HepG2 (cell line): ENCODE results near the gene ZBTB7A. TPM values are rescaled to one million over a fixed set of nuclear protein-coding genes. Genes with fewer than 3 reads are reported as not detected.

Experiments used
- ATAC-seq: fragments of 200-7000 bp; cut with Tn5 transposase; 3 replicates; pipeline ENCODE4 v1.9.1; 2020; ENCODE audit warnings: mild to moderate bottlenecking, moderate library complexity
- BruUV-seq: library from RNA; stranded (reverse); fragments of 400-500 nt; replicated peaks from 2 replicates; lab custom pipeline; 2021; lab: Mats Ljungman, UMichigan
- CTCF ChIA-PET: fragments of 300-600 bp; formaldehyde crosslinking; extraction: SDS; loops from one replicate; lab custom pipeline; 2021; ENCODE audit warnings: low total read pairs, inconsistent platforms, low intra/inter-chr PET ratio; lab: Yijun Ruan, JAX
- POLR2A ChIA-PET: fragments of 350-600 bp; sonication (Branson Sonifier 250); formaldehyde crosslinking; loops from one replicate; lab custom pipeline; 2020; ENCODE audit warnings: antibody characterized with exemption, inconsistent platforms; lab: Yijun Ruan, JAX
- DNase-seq: peaks from one replicate; pipeline ENCODE4 v3.0.0-alpha.2; 2015; ENCODE audit warnings: low spot score
- FAIRE-seq: peaks from 3 replicates; lab custom pipeline; 2011; peaks lifted over from hg19 to GRCh38; lab: Jason Lieb, UNC
- H2AFZ ChIP-seq: one replicate; pipeline ENCODE4 v1.6.1; 2011; ENCODE audit warnings: low read length, inconsistent platforms
- H3K27ac ChIP-seq: fragments of 300-600 bp; 3 replicates; pipeline ENCODE4 v1.8.0; 2011; ENCODE audit warnings: mixed run types, mild to moderate bottlenecking, mixed read lengths, low read length, inconsistent platforms; ENCODE audit not compliant: insufficient read depth; ENCODE audit errors: extremely low read length
- H3K27me3 ChIP-seq, 2 experiments: fragments of 200-600 bp in 1 of 2; 2 replicates in 1 of 2; 3 replicates in 1 of 2; pipeline versions ENCODE4 v1.6.0 to v1.8.0; 2011; ENCODE audit warnings: low read length in 2 of 2, mild to moderate bottlenecking in 2 of 2, moderate library complexity in 2 of 2, inconsistent platforms in 1 of 2; ENCODE audit not compliant: insufficient read depth in 2 of 2, control insufficient read depth in 1 of 2
- H3K36me3 ChIP-seq, 2 experiments: fragments of 200-600 bp in 1 of 2; replicated peaks in 1 of 2; 2 replicates in 1 of 2; 3 replicates in 1 of 2; pipeline versions ENCODE4 v1.5.1 to v1.8.0; 2011; ENCODE audit warnings: low read length in 2 of 2, inconsistent platforms in 1 of 2; ENCODE audit not compliant: insufficient read depth in 2 of 2, control insufficient read depth in 1 of 2
- H3K4me1 ChIP-seq: 2 replicates; pipeline ENCODE4 v1.5.1; 2012; ENCODE audit warnings: low read length, inconsistent platforms; ENCODE audit not compliant: insufficient read depth
- H3K4me2 ChIP-seq: 2 replicates; pipeline ENCODE4 v1.6.0; 2011; ENCODE audit warnings: low read depth, low read length, inconsistent platforms
- H3K4me3 ChIP-seq, 3 experiments: fragments of 200-600 bp in 1 of 3; sonication (generic), shearing (Covaris generic) in 1 of 3; replicated peaks in 1 of 3; 2 replicates each; pipeline ENCODE4 v1.5.1; 2011 to 2016; ENCODE audit warnings: low read length in 3 of 3, inconsistent platforms in 2 of 3, low read depth in 2 of 3, mild to moderate bottlenecking in 2 of 3, control low read depth in 1 of 3, mixed read lengths in 1 of 3; ENCODE audit not compliant: insufficient read depth in 1 of 3
- H3K79me2 ChIP-seq: one replicate; pipeline ENCODE4 v1.6.1; 2011; ENCODE audit warnings: low read length, inconsistent platforms; ENCODE audit not compliant: insufficient read depth
- H3K9ac ChIP-seq: 2 replicates; pipeline ENCODE4 v1.6.0; 2011; ENCODE audit warnings: mild to moderate bottlenecking, low read depth, low read length, inconsistent platforms; ENCODE audit not compliant: insufficient read depth
- H3K9me3 ChIP-seq: 2 replicates; pipeline ENCODE4 v1.5.1; 2012; ENCODE audit warnings: mild to moderate bottlenecking, low read length
- H4K20me1 ChIP-seq: 2 replicates; pipeline ENCODE4 v1.6.0; 2011; ENCODE audit warnings: inconsistent platforms, mild to moderate bottlenecking, low read length, moderate library complexity; ENCODE audit not compliant: insufficient read depth
- CBX1 ChIP-seq: IDR thresholded peaks from one replicate; pipeline ENCODE4 v1.6.1; 2016; ENCODE audit warnings: antibody characterized with exemption, low read depth
- EHMT2 ChIP-seq: fragments of 200-600 bp; sonication (generic); IDR thresholded peaks from 2 replicates; pipeline ENCODE4 v1.7.0; 2017; ENCODE audit warnings: antibody characterized with exemption, low read depth, low read length, borderline replicate concordance
- TFDP1 ChIP-seq: IDR thresholded peaks from 2 replicates; pipeline ENCODE4 v1.6.1; 2016; ENCODE audit warnings: missing compliant biosample characterization, missing genetic modification reagents, borderline replicate concordance
- ZIK1 ChIP-seq: sonication (generic); formaldehyde crosslinking; IDR thresholded peaks from 2 replicates; pipeline ENCODE4 v1.5.0; 2020; ENCODE audit warnings: mild to moderate bottlenecking, low read depth, missing genetic modification reagents, borderline replicate concordance
- ZNF180 ChIP-seq: sonication (generic); formaldehyde crosslinking; IDR thresholded peaks from 2 replicates; pipeline ENCODE4 v1.4.0; 2020; ENCODE audit warnings: low read depth, missing genetic modification reagents, borderline replicate concordance
- ZNF431 ChIP-seq: sonication (generic); formaldehyde crosslinking; IDR thresholded peaks from 2 replicates; pipeline ENCODE4 v1.9.0; 2022; ENCODE audit warnings: missing genetic modification reagents, low read depth, mild to moderate bottlenecking, borderline replicate concordance
- ZNF577 ChIP-seq: sonication (generic); formaldehyde crosslinking; IDR thresholded peaks from 2 replicates; pipeline ENCODE4 v1.4.0; 2020; ENCODE audit warnings: mild to moderate bottlenecking, low read depth, missing genetic modification reagents, borderline replicate concordance
- WGBS: methylation state at CpG from one replicate; pipeline ENCODE4 v1.1.6; 2017; ENCODE audit warnings: low lambda C conversion rate; 5-methylcytosine and 5-hydroxymethylcytosine counted together
- in situ Hi-C: cut with HindIII; loops from 2 replicates; pipeline ENCODE4 v1.10.0; 2017; ENCODE audit warnings: low pct_unique_long_range_greater_than_20kb; ENCODE audit not compliant: extremely low pct_ligation_motif_present
- intact Hi-C: fragments of 100-400 bp; cut with micrococcal nuclease; formaldehyde crosslinking; loops from one replicate; pipeline ENCODE4 v1.10.0; 2022; ENCODE audit not compliant: unreplicated experiment
- polyA plus RNA-seq, 8 experiments: library from polyadenylated mRNA; depleted of rRNA in 3 of 8; stranded (reverse) in 7 of 8; unstranded in 1 of 8; fragments of >200 nt; fragmentation: Illumina TruSeq in 4 of 8; extraction: Trizol in 4 of 8; gene quantifications; 2 replicates each; pipeline versions ENCODE4 v1.2.1 to v1.2.3, GENCODE V29; 2011 to 2016; ENCODE audit warnings: low read depth in 4 of 8, missing spikeins in 1 of 8, mixed read lengths in 1 of 8; ENCODE audit not compliant: insufficient read depth in 1 of 8
- total RNA-seq, 5 experiments: library from RNA; depleted of rRNA; stranded (reverse); fragments of >200 nt; fragmentation: Illumina TruSeq; extraction: Trizol; gene quantifications; 2 replicates each; pipeline ENCODE4 v1.2.3, GENCODE V29; 2016; ENCODE audit warnings: low read depth in 1 of 5
- TF ChIP-seq, protein P1 (sequence below), 2 experiments: fragments of 450-650 bp in 1 of 2; sonication (generic) in 1 of 2; formaldehyde crosslinking in 1 of 2; IDR thresholded peaks; 2 replicates each; pipeline versions ENCODE4 v1.6.1 to v1.8.0; 2016 to 2022; ENCODE audit warnings: antibody characterized with exemption in 1 of 2, mild to moderate bottlenecking in 1 of 2, missing genetic modification reagents in 1 of 2
- TF ChIP-seq, protein P2 (sequence below): sonication (generic); formaldehyde crosslinking; IDR thresholded peaks from 2 replicates; pipeline ENCODE4 v1.5.1; 2020; ENCODE audit warnings: mild to moderate bottlenecking, missing genetic modification reagents, moderate library complexity

Gene ZBTB7A
- total and polyA plus RNA-seq, 2 of the 13 experiments (the other 11 are each of a cell fraction or from before 2014, with no cell fraction given), result 3.6 to 4.0 TPM

DNA sequence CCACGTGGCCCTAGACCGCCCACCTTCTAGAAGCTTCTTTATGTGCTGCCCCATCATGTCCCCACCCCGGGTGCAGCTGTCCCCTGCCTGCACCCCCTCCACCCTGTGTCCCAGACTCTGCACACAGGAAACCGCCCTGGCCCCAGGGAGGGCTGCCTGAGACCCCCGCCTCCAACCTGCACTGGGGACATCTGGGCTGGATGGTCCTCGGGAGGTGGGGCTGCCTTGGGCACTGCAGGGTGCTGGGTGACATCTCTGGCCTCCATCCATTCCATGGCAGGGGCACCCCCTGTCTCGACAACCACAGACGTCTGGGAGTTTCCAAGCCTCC is 17.8 kb upstream of the ZBTB7A start:
- H3K36me3 ChIP-seq, result no peaks in the 10 kb centered on the region; a peak in 2 of 5 replicates
- H3K79me2 ChIP-seq, result no peaks in the 10 kb centered on the region
- BruUV-seq, result no TSS peak
- H3K27ac ChIP-seq, result no peak overlapping the region
- H3K4me3 ChIP-seq, result no peak overlapping the region
- H2AFZ ChIP-seq, result no peak overlapping the region
- H3K4me2 ChIP-seq, result peak overlapping the region; percentile 58
- H3K27me3 ChIP-seq, result no peaks in the 10 kb centered on the region
- ATAC-seq, result no peak; the same call in 2 of the 3 replicates
- no peak for DNase-seq
- ChIA-PET CTCF (no interaction called here), POLR2A (interaction anchor here (1.3 kb wide), 1 partner anchor 26 kb away, joined by 5 read pairs; no protein-coding TSS in a partner anchor)
- peak overlapping the region; percentile 39; the same call in 1 of the 2 replicates for H3K9ac ChIP-seq
- no peaks in the 10 kb centered on the region for H4K20me1 ChIP-seq
- TF ChIP-seq ZNF577 (CRISPR knock-in tag), result no peak
- peak; percentile 22; the same call in 1 of the 2 replicates for TF ChIP-seq TFDP1 (CRISPR knock-in tag)
- no peak for TF ChIP-seq ZNF431
- TF ChIP-seq, protein P1, sequence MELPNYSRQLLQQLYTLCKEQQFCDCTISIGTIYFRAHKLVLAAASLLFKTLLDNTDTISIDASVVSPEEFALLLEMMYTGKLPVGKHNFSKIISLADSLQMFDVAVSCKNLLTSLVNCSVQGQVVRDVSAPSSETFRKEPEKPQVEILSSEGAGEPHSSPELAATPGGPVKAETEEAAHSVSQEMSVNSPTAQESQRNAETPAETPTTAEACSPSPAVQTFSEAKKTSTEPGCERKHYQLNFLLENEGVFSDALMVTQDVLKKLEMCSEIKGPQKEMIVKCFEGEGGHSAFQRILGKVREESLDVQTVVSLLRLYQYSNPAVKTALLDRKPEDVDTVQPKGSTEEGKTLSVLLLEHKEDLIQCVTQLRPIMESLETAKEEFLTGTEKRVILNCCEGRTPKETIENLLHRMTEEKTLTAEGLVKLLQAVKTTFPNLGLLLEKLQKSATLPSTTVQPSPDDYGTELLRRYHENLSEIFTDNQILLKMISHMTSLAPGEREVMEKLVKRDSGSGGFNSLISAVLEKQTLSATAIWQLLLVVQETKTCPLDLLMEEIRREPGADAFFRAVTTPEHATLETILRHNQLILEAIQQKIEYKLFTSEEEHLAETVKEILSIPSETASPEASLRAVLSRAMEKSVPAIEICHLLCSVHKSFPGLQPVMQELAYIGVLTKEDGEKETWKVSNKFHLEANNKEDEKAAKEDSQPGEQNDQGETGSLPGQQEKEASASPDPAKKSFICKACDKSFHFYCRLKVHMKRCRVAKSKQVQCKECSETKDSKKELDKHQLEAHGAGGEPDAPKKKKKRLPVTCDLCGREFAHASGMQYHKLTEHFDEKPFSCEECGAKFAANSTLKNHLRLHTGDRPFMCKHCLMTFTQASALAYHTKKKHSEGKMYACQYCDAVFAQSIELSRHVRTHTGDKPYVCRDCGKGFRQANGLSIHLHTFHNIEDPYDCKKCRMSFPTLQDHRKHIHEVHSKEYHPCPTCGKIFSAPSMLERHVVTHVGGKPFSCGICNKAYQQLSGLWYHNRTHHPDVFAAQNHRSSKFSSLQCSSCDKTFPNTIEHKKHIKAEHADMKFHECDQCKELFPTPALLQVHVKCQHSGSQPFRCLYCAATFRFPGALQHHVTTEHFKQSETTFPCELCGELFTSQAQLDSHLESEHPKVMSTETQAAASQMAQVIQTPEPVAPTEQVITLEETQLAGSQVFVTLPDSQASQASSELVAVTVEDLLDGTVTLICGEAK (IDR thresholded peaks at IDR 0.05), result no peak
- TF ChIP-seq, protein P1 (CRISPR knock-in tag; IDR thresholded peaks at IDR 0.05), result no peak
- TF ChIP-seq CBX1, result no peak
- TF ChIP-seq ZIK1 (CRISPR knock-in tag), result no peak
- TF ChIP-seq, protein P2, sequence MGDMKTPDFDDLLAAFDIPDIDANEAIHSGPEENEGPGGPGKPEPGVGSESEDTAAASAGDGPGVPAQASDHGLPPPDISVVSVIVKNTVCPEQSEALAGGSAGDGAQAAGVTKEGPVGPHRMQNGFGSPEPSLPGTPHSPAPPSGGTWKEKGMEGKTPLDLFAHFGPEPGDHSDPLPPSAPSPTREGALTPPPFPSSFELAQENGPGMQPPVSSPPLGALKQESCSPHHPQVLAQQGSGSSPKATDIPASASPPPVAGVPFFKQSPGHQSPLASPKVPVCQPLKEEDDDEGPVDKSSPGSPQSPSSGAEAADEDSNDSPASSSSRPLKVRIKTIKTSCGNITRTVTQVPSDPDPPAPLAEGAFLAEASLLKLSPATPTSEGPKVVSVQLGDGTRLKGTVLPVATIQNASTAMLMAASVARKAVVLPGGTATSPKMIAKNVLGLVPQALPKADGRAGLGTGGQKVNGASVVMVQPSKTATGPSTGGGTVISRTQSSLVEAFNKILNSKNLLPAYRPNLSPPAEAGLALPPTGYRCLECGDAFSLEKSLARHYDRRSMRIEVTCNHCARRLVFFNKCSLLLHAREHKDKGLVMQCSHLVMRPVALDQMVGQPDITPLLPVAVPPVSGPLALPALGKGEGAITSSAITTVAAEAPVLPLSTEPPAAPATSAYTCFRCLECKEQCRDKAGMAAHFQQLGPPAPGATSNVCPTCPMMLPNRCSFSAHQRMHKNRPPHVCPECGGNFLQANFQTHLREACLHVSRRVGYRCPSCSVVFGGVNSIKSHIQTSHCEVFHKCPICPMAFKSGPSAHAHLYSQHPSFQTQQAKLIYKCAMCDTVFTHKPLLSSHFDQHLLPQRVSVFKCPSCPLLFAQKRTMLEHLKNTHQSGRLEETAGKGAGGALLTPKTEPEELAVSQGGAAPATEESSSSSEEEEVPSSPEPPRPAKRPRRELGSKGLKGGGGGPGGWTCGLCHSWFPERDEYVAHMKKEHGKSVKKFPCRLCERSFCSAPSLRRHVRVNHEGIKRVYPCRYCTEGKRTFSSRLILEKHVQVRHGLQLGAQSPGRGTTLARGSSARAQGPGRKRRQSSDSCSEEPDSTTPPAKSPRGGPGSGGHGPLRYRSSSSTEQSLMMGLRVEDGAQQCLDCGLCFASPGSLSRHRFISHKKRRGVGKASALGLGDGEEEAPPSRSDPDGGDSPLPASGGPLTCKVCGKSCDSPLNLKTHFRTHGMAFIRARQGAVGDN (CRISPR knock-in tag), result peak; percentile 81
- TF ChIP-seq EHMT2, result no peak
- TF ChIP-seq ZNF180 (CRISPR knock-in tag), result no peak
- TF ChIP-seq, all 625 proteins: peak for 2
- no peaks in the 10 kb centered on the region for H3K9me3 ChIP-seq
- in situ Hi-C loops, result no loop called here
- H3K4me1 ChIP-seq, result peaks cover 47% of the 10 kb centered on the region
- FAIRE-seq, result no peak
- intact Hi-C loops, result no loop called here
- WGBS, result 20% methylated on average over 1 of the region's 8 CpGs
